DMS 273 (cell line): Measurements from ENCODE around the gene OR6C65.
"Not testable (repeated sequence)": the region's sequence is repeated elsewhere in the genome, so short reads cannot be mapped to it uniquely, and the experiment has no call there.

Experiments
- DNase-seq: peaks from one replicate; lab custom pipeline; 2025; ENCODE audit not compliant: unreplicated experiment; lab: John Stamatoyannopoulos, UW

OR6C65 gene

DNA sequence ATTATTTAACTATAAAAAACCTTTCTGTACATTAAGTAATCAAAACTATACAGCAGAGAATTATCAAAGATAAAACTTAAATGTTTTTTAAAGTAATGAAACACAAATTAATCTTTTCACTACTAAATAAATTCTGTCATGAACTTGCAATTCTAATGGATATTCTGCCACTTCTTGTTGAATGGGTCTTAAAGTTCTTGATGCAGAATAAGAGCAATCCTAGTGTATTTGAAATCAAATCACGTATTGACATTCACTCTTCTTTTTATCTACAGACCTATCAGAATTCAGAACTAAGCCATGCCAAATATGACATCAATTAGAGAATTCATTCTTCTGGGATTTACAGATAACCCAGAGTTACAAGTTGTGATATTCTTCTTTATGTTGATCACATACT lies at the start of gene OR6C65:
Gene OR6C65 (plus strand): TSS at position 301 of the 400 bp plus-strand sequence. CDS start 0 bp downstream, at position 301.
- no peak for DNase-seq

DNA sequence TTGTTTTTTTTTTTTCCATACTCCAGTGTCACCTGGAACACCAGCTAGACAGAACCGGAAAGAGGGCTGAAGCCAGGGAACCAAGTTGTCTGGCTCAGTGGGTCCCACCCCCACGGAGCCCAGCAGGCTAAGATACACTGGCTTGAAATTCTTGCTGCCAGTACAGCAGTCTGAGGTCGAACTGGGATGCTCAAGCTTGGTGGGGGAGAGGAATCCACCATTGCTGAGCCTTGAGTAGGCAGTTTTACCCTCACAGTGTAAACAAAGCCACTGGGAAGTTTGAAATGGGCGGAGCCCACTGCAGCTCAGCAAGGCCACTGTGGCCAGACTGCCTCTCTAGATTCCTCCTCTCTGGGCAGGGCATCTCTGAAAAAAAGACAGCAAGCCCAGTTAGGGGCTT lies 45.0 kb upstream of the OR6C65 start:
- DNase-seq: not testable (repeated sequence)

DNA sequence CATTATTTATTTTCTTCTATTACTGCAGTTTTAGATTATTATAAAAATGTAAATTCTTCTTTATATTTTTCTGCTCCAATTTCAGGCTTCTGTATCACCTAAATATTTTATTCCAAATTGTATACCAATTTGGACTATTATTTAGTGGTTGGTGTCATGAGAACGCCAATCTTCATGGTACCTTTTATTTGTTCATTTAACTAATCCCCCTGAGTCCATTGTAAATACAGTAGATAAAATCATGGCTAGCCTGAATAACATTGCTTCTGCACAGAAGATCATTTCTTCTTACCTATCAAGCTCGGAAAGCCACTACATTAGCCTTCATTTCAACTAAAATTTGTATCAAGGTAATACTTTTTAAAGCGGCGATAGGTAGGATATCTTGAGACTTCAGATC lies 37.7 kb upstream of the OR6C65 start, which contains the start of gene OR6C75:
Gene OR6C75 (plus strand): TSS at position 301 of the 400 bp plus-strand sequence. CDS start 2,136 bp downstream, outside the sequence.
- no peak for DNase-seq

DNA sequence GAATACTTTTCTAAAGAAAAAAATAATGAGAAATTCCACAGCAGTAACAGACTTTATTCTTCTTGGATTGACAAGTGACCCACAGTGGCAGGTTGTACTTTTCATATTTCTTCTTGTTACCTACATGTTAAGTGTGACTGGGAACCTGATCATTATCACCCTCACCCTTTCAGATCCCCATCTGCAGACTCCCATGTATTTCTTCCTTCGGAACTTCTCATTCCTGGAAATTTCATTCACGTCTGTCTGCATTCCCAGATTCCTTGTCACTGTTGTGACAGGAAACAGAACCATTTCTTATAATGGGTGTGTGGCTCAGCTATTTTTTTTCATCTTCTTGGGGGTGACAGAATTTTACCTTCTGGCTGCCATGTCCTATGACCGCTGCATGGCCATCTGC lies 35.2 kb upstream of the OR6C65 start:
- no peak for DNase-seq

DNA sequence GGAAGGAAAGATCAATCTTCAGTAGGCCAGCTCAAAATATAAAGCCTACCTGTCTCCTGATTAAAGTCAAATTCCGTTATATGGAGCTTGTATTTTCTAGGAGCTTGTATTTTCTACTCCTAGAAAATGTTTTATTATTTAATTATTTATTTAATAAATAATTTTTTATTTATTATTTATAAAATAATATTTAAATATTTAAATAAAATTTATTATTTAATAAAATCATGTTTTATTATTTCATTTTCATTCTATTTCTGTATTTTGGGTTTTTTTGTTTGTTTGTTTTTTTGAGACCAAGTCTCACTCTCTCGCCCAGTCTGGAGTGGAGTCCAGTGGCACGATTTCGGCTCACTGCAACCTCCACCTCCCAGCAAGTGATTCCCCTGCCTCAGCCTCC lies 27.8 kb upstream of the OR6C65 start:
- DNase-seq: no peak

DNA sequence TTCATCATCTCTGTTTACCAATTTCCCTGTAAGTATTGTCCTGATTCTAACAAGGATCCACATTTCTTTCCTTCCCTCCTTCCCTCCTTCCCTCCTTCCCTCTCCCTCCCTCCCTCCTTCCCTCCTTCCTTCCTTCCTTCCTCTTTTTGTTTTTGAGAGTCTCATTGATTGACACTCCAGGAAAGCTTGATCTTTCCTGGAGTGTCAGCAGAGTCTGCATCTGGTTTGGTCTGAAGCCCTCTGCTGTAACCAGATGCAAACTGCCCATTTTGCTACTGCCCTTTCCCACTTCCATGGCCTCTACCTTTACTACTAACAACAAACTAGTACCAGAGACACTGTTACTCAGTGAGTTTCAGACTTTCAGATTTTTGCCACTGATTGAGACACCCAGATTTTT lies 14.4 kb upstream of the OR6C65 start:
- no peak for DNase-seq

DNA sequence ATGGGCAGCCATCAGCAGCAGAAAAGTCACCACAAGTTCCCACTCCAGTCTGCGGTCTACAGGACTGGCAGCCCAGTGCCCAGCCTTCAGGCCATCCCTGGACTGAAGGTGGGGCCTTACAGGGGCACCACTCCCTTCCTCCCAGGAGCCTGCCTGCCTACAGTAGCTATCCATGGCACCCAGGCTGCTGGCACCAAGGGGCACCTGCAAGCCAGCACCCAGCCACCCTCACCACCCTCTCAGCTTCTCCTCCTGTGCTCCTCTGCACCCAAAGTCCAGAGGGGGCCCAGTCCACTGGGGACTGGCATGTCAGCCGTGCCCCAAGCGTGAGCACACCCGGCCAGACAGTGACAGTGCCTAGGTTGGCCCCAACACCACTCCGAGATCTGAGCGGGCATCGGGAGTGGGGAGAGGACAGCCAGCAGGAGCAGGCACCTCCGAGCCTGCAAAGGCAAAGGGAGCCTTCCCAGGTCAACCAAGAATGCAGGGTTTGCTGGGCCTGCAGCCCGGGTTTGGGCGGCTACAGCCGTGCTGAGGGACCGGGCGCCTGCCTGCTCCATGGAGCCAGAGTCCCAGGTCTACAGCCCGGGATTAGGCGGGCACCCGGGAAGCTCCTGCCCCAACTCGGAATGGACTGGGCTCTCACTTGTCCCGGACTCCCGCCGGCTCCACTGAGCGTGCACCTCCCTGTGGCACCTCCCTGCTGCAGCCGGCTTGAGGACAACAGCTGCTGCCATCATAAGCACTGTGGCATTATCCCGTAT lies 8.1 kb upstream of the OR6C65 start:
- no peak for DNase-seq

DNA sequence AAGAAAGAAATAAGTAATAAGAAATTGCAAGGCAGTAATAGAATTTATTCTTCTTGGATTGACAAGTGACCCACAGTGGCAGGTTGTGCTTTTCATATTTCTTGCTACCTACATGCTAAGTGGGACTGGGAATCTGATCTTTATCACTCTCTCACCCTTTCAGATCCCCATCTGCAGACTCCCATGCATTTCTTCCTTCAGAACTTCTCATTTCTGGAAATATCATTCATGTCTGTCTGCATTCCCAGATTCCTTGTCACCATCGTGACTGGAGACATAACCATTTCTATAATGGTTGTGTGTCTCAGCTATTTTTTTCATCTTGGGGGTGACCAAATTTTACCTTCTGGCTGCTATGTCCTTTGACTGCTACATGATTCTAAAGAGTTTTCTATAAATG lies 4.0 kb upstream of the OR6C65 start:
- DNase-seq: no peak

DNA sequence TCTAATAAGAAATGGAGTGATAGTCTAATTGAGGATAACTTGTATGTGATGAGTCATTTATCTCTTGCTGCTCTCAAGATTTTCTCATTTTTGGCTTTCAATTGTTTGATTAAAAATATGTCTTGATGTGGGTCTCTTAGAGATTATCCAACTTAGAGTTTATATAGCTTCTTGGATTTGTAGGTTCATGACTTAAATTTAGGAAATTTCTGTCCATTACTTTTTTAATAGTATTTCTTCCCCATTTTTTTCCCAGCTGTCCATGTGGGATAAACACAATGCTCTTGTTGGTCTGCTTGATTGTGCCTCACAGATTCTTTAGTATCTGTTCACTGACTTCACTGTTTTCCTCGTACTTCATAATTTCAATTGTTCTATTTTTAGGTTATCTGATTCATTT lies 7.5 kb downstream of the OR6C65 start:
- no peak for DNase-seq

DNA sequence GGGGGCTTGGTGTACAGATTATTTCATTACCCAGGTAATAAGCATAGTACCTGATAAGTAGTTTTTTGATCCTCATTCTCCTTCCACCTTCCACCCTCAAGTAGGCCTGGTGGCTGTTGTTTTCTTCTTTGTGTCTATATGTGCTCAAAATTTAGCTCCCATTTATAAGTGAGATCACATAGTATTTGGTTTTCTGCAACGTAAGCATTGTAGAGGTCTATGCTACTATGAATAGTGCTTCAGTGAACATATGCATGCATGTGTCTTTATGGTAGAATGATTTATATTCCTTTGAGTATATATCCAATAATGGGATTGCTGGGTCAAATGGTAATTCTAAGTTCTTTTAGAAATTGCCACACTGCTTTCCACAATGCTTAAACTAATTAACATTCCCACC lies 8.8 kb downstream of the OR6C65 start:
- DNase-seq: not testable (repeated sequence)

DNA sequence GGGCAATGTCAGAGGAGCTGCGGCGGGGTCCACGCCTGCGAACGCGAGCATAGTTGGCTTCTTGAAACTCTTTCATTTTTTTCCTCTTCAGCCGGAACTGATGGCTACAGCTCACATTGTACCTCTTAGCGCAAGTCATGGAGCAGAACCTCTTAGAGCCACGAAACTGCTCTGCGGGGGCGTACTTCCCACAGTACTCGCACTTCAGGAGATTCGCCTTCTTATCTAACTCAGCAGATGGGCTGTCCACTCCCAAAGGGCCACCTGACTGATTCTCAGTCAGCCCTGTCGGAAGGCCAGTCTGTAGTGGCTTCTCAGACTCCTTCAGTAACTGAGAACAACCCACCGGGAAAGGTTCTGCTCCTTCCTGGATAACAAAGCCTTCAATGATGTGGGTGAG lies 11.8 kb downstream of the OR6C65 start:
- not testable (repeated sequence) for DNase-seq

DNA sequence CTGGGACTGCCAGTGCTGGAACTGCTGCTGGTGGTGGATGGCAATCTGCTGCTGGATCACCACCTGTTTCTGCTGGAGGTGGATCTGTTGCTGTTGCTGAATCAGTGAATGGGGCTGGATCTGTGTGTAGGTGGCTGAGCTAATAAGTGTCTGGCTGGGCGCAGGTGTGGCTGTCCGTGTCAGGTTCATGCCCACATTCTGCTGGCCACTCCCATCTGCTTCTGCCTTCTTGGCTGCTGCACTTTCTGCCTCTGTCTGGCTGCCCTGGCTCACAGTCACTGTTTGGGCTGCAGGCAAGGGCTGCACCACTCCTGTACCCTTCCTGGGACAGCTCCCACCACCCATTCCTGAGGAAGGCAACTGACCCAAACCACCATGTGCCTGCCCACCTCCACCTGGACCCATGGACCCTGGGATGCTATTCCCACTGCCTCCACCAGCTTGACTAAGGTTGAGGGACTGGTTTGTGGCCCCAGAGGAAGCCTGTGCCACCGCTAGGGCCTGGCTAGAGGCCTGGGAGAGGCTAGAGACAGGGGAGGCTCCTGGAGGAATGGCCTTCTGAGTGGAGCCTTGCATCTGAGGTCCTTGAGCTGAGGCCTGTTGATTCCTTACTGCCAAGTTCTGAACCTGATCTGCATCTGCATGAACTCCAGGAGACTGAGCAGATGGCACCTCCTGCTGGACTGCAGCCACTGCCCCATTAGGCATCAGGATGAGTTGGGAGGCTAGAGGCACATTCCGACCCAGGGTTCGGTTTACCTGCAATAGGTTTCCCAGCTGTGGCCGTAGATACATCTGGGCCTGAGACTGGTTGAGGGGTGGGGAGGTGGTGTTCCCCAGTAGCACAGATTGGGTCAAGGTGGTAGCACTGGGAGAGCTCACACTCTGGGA lies 13.4 kb downstream of the OR6C65 start:
- not testable (repeated sequence) for DNase-seq

DNA sequence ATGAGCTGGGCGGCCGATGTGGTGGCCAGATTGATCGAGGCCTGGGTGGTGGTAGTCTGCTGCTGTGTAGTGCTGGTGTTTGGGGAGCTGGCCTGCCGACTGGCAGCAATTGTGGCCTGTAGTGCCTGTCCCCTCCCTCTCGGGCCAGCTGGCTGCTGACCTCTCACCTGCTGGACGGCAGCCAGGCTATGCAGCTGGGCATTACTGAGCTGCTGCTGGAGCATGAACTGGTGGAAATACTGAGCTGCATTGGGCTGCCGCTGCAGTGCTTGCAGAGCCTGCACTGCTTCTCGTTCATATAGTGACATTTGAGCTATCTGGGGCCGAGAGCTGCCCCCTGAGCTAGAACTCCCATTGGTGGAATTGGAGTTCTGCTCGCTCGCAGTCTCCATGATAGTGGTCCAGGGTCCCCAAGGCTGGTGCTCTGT lies 14.1 kb downstream of the OR6C65 start:
- not testable (repeated sequence) for DNase-seq

DNA sequence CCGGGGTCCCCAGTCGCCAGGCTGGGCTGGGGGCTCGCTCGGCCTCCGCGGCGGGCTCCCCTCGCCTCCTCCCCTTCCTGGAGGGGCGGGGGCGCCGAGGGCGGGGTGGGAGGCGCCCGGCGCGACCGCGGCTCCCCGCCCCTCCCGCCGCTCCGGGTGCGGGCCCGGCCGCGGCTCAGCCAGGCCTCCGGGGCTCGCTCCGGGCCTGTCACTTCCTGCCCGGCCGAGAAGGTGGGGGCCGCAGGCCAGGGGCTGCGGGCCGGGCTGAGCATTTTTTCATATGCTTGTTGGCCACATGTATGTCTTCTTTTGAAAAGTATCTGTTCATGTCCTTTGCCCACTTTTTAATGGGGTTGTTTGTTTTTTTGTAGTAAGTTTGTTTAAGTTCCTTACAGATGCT lies 14.6 kb downstream of the OR6C65 start:
- not testable (repeated sequence) for DNase-seq

DNA sequence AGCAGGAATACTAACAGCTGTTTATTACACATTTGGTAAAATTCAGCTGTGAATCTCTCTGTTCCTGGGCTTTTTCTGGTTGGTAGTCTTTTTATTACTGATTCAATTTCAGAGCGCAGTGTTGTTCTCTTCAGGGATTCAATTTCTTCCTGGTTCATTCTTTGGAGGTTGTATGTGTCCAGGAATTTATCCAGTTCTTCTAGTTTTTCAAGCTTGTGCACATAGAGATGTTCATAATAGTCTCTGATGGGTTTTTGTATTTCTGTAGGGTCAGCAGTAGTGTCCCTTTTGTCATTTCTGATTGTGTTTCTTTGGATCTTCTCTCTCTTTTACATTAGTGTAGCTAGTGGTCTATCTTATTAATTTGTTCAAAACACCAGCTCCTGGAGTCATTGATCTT lies 16.6 kb downstream of the OR6C65 start:
- DNase-seq: no peak

DNA sequence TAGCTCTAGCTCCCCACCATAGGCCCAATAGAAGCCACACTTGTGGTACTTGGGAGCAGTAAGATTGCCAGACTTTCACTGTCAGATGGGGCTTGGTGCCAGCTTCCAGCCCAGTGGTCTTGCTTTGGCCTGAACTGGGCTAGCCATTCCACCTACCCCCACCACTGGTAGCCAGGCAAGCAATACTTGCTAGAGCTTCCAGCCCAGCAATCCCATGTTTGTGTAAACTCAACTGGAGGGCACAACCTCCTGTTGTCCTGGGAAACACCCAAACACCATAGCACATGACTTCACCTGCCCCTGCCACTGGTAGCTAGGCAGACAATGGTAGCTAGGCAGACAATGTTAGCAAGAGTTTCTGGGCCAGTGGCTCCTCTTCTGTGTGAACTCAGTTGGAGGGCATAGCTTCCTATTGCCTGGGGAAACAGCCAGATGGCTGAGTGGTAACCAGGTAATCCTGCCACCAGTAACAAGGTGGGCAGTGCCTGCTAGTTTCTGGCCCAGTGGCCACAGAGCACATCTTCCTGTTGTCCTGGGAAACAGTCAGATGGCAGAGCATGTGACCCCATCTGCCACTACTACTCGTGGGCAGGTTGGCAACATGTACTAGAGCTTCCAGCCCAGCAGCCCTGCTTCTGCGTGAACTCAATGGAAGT lies 20.1 kb downstream of the OR6C65 start:
- DNase-seq: no peak

DNA sequence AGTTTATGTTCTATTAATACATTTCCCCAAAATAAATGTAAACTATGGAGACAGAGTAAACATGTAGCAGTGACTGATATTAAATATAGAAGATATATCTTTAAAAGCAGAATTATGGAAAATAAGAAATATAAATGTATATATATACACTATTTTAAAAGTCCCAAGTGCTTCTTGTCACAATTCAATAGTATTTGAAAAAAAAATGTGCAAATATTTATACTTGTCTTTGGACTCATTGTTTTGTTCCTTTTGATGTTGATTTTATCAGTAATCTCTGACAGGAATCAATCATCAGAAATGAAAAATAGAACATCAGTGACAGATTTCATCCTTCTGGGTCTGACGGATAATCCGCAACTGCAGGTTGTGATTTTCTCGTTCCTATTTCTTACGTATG lies 25.6 kb downstream of the OR6C65 start, which contains the start of gene OR6C76:
Gene OR6C76 (plus strand): TSS at position 301 of the 400 bp plus-strand sequence. CDS start 0 bp downstream, at position 301.
- no peak for DNase-seq

DNA sequence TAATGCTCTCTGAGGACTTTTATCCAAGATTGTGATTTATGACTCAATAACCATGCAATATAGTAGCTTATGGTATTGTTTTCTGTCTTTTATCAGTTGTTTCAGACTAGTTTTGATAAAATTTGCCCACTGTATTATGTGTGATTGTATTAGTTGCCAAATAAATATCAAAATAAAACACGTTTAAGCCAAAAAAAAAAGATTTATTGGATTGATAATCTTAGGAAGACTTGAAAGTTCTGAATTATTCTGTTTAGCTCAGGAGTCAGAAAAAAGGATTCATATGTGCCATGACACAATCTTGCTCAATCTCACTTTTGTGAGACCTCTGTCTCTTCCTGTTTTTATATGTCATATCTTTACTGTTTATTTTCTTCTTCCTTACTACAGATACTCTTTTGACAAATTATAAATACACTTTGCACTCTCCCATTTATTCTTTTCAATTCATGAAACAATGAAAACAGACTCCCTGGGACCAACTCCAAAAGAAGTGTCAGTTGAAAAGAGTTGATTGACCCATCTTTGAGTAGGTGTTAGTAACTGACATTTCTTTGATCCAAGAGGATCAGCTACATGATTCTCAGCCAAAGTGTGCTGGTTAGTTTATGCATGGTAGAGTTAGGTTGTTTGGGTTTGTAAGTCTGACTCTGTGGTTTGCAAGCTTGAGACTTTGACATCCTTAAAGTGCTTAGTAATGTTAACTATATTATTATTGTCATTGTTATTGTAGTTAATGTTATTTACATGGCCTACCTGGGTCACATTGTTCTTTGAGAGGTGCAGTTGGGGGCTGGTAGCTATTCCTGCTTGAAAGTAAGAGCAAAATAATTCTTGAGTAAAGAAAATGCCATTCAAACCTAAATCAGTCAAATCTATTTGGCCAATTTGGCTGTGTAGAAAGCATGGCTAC lies 28.3 kb downstream of the OR6C65 start:
- DNase-seq: no peak

DNA sequence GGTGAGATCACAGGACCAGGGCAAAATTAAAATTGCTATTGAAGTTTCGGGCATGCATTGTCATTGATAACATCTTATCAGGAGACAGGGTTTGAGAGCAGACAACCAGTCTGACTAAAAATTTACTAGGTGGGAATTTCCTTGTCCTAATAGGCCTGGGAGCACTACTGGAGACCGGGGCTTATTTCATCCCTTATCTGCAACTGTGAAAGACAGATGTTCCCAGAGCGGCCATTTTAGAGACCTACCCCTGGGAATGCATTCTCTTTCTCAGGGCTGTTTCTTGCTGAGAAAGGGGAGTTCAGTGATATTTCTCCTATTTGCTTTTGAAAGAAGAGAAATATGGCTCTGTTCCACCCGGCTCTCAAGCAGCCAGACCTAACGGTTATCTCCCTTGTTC lies 40.9 kb downstream of the OR6C65 start:
- DNase-seq: not testable (repeated sequence)

DNA sequence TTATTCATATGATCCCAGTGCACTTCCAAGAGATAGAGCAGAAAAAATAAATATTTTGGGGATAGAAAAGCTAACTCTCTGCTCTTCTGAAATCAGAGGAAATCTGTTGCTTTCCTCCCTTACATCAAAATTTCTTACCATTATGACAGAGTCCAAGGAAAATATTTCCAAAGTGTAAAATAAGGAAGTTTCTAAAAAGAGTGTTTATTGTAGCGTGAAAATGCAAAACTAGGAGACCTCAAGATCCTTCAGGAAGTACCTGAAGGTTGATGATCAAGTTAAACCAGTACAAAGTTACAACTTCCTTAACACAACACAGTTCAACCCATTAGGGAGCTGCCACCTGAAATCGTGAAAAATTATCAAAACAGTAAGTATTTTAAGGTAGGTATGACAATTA lies 43.4 kb downstream of the OR6C65 start, which contains the start of gene OR6C2:
Gene OR6C2 (plus strand): TSS at position 301 of the 400 bp plus-strand sequence. CDS start 8,138 bp downstream, outside the sequence.
- DNase-seq: no peak
